Glutamatergic neuron (in vitro differentiated cells): ENCODE results near the gene NUDT9. TPM values are rescaled to one million over a fixed set of nuclear protein-coding genes. Genes with fewer than 3 reads are reported as not detected.

Source experiments
- DNase-seq: peaks from one replicate; pipeline ENCODE4 v3.0.0; 2022
- H3K27ac Mint-ChIP-seq: one replicate; pipeline ENCODE4 v1.8.0; 2020; ENCODE audit warnings: mild to moderate bottlenecking, mixed read lengths, inconsistent platforms; ENCODE audit not compliant: unreplicated experiment
- H3K27me3 Mint-ChIP-seq: one replicate; pipeline ENCODE4 v1.8.0; 2020; ENCODE audit warnings: mild to moderate bottlenecking, moderate library complexity, mixed read lengths, inconsistent platforms; ENCODE audit not compliant: unreplicated experiment
- H3K36me3 Mint-ChIP-seq: one replicate; pipeline ENCODE4 v1.8.0; 2020; ENCODE audit warnings: mild to moderate bottlenecking, mixed read lengths, inconsistent platforms; ENCODE audit not compliant: unreplicated experiment
- H3K4me1 Mint-ChIP-seq: one replicate; pipeline ENCODE4 v1.8.0; 2020; ENCODE audit warnings: mild to moderate bottlenecking, low read depth, mixed read lengths, inconsistent platforms; ENCODE audit not compliant: unreplicated experiment
- H3K4me3 Mint-ChIP-seq: one replicate; pipeline ENCODE4 v1.8.0; 2020; ENCODE audit warnings: mild to moderate bottlenecking, mixed read lengths, inconsistent platforms; ENCODE audit not compliant: unreplicated experiment
- H3K9me3 Mint-ChIP-seq: one replicate; pipeline ENCODE4 v1.8.0; 2020; ENCODE audit warnings: mild to moderate bottlenecking, moderate library complexity, mixed read lengths, inconsistent platforms; ENCODE audit not compliant: unreplicated experiment
- CTCF ChIP-seq: fragments of 200-600 bp; sonication (generic); IDR thresholded peaks from one replicate; pipeline ENCODE4 v1.5.0; 2021; ENCODE audit not compliant: partially characterized antibody, unreplicated experiment
- total RNA-seq: library from RNA; stranded (reverse); fragmentation: NEBNext Ultra II Directional; extraction: Animal tissue kit (Norgen Biotek cat#: 25700); gene quantifications from one replicate; pipeline ENCODE4 v1.2.1, GENCODE V29; 2021; ENCODE audit not compliant: unreplicated experiment

The NUDT9 gene
- total RNA-seq, 1 donor from 2014 or later: 11.9 TPM

- DNase-seq: no peak
- Mint-ChIP-seq H3K36me3 (no peaks in the 10 kb centered on the region), H3K9me3 (no peaks in the 10 kb centered on the region), H3K4me1 (no peaks in the 10 kb centered on the region), H3K4me3 (no peak overlapping the region), H3K27me3 (no peaks in the 10 kb centered on the region), H3K27ac (no peak overlapping the region)
- TF ChIP-seq CTCF: no peak
Measured at GRCh38 chr4:87493115-87493514, 70.7 kb downstream of the NUDT9 start.

- no peaks in the 10 kb centered on the region for H3K27me3 Mint-ChIP-seq
- H3K4me1 Mint-ChIP-seq: no peaks in the 10 kb centered on the region
- no peak overlapping the region for H3K4me3 Mint-ChIP-seq
- no peaks in the 10 kb centered on the region for H3K9me3 Mint-ChIP-seq
- peak; percentile 73 for TF ChIP-seq CTCF
- no peak overlapping the region for H3K27ac Mint-ChIP-seq
- peak; percentile 34 for DNase-seq
- H3K36me3 Mint-ChIP-seq: no peaks in the 10 kb centered on the region
Measured at GRCh38 chr4:87497159-87497558, 74.8 kb downstream of the NUDT9 start.

- no peak for TF ChIP-seq CTCF
- Mint-ChIP-seq H3K27ac (no peak overlapping the region), H3K27me3 (no peaks in the 10 kb centered on the region), H3K4me1 (no peaks in the 10 kb centered on the region), H3K9me3 (no peaks in the 10 kb centered on the region), H3K36me3 (no peaks in the 10 kb centered on the region), H3K4me3 (no peak overlapping the region)
- no peak for DNase-seq
Measured at GRCh38 chr4:87497578-87497977, 75.2 kb downstream of the NUDT9 start.

GRCh38 chr4:87498446-87498900 lies 76.1 kb downstream of the NUDT9 start:
- no peaks in the 10 kb centered on the region for H3K27me3 Mint-ChIP-seq
- H3K4me1 Mint-ChIP-seq: no peaks in the 10 kb centered on the region
- DNase-seq: no peak
- H3K36me3 Mint-ChIP-seq: no peaks in the 10 kb centered on the region
- no peak for TF ChIP-seq CTCF
- no peak overlapping the region for H3K27ac Mint-ChIP-seq
- H3K9me3 Mint-ChIP-seq: no peaks in the 10 kb centered on the region
- H3K4me3 Mint-ChIP-seq: no peak overlapping the region

- Mint-ChIP-seq H3K36me3 (no peaks in the 10 kb centered on the region), H3K4me1 (no peaks in the 10 kb centered on the region), H3K9me3 (no peaks in the 10 kb centered on the region), H3K27me3 (no peaks in the 10 kb centered on the region), H3K27ac (no peak overlapping the region), H3K4me3 (no peak overlapping the region)
- TF ChIP-seq CTCF: no peak
- DNase-seq: no peak
Measured at GRCh38 chr4:87499403-87500091, 77.2 kb downstream of the NUDT9 start.
